ENCODE measurements around the gene SYCP2L. TPM values are rescaled to one million over a fixed set of nuclear protein-coding genes. Genes with fewer than 3 reads are reported as not detected.
"Not testable (repeated sequence)": the region's sequence is repeated elsewhere in the genome, so short reads cannot be mapped to it uniquely, and the experiment has no call there.

SYCP2L gene
- total RNA-seq, 1 donor: 0.36 TPM

GRCh38 chr6:10882657-10883171 lies 4.1 kb upstream of the SYCP2L start:
- no peak overlapping the region for H2AFZ ChIP-seq (ENCODE audit: low read length)
- no peaks in the 10 kb centered on the region for H3K79me2 ChIP-seq (ENCODE audit: insufficient read depth, low read length)
- H3K36me3 ChIP-seq (ENCODE audit: insufficient read depth, low read length): no peaks in the 10 kb centered on the region
- TF ChIP-seq CTCF (IDR thresholded peaks at IDR 0.05; ENCODE audit: extremely low read depth, low read depth, low read length): no peak
- peaks cover 66% of the 10 kb centered on the region for H3K27me3 ChIP-seq (ENCODE audit: insufficient read depth, low read length)
- H3K27ac ChIP-seq (ENCODE audit: low read depth, low read length): no peak overlapping the region
- no peak overlapping the region for H3K4me2 ChIP-seq (ENCODE audit: insufficient read depth, low read length)
- DNase-seq (ENCODE audit: insufficient read length, low spot score, missing footprints): peak; percentile 31
- no peaks in the 10 kb centered on the region for H4K20me1 ChIP-seq (ENCODE audit: insufficient read depth, low read length)
- no peaks in the 10 kb centered on the region for H3K9me3 ChIP-seq (ENCODE audit: low read depth, low read length)
- H3K4me3 ChIP-seq (ENCODE audit: insufficient read depth, low read length): no peak overlapping the region
- no peaks in the 10 kb centered on the region for H3K4me1 ChIP-seq (ENCODE audit: insufficient read depth, low read length)

- Histone ChIP-seq H3K27me3 (ENCODE audit: insufficient read depth, low read length) (peaks cover 66% of the 10 kb centered on the region), H3K27ac (ENCODE audit: low read depth, low read length) (no peak overlapping the region), H3K4me3 (ENCODE audit: insufficient read depth, low read length) (no peak overlapping the region), H3K79me2 (ENCODE audit: insufficient read depth, low read length) (no peaks in the 10 kb centered on the region), H3K4me2 (ENCODE audit: insufficient read depth, low read length) (no peak overlapping the region), H3K9me3 (ENCODE audit: low read depth, low read length) (no peaks in the 10 kb centered on the region), H2AFZ (ENCODE audit: low read length) (no peak overlapping the region), H3K36me3 (ENCODE audit: insufficient read depth, low read length) (no peaks in the 10 kb centered on the region), H3K4me1 (ENCODE audit: insufficient read depth, low read length) (no peaks in the 10 kb centered on the region), H4K20me1 (ENCODE audit: insufficient read depth, low read length) (no peaks in the 10 kb centered on the region)
- no peak for TF ChIP-seq CTCF (IDR thresholded peaks at IDR 0.05; ENCODE audit: extremely low read depth, low read depth, low read length)
- DNase-seq (ENCODE audit: insufficient read length, low spot score, missing footprints): peak; percentile 58
Observed at GRCh38 chr6:10883312-10884244, 3.3 kb upstream of the SYCP2L start.

DNA sequence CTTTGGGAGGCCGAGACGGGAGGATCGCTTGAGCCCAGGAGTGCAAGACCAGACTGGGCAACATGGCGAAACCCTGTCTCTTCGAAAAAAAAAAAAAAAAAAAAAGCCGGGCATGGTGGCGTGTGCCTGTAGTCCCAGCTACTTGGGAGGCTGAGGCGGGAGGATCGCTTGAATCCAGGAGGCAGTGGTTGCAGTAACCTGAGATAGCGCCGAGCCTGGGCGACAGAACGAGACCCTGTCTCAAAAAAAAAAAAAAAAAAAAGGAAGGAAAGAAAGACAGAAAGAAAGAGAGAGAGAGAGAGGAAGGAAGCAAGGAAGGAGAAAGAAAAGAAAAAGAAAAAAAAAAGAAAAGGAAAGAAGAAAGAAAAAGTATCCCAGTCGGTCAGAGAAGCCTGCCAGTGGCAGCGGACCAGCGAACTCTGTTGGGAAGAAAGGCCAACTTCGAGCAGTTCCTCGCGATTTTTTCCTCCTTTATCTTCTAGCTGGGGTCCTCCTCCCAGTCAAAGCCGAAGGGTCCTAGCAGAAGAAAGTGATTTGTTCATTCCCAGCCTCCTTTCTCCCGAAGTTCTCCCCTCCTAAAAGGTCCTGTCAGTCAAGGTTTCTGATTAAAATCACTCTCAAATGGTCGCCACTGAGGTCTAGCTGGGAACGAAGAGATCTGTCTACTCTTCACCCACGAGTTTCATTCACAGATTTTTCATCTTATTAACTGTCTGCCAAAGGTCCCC lies 2.4 kb upstream of the SYCP2L start:
- TF ChIP-seq CTCF (IDR thresholded peaks at IDR 0.05; ENCODE audit: extremely low read depth, low read depth, low read length): no peak
- no peak overlapping the region for H3K4me2 ChIP-seq (ENCODE audit: insufficient read depth, low read length)
- H3K27me3 ChIP-seq (ENCODE audit: insufficient read depth, low read length): peaks cover 66% of the 10 kb centered on the region
- peak; percentile 32 for DNase-seq (ENCODE audit: insufficient read length, low spot score, missing footprints)
- no peak overlapping the region for H3K4me3 ChIP-seq (ENCODE audit: insufficient read depth, low read length)
- no peak overlapping the region for H3K27ac ChIP-seq (ENCODE audit: low read depth, low read length)
- H3K79me2 ChIP-seq (ENCODE audit: insufficient read depth, low read length): no peaks in the 10 kb centered on the region
- no peaks in the 10 kb centered on the region for H3K4me1 ChIP-seq (ENCODE audit: insufficient read depth, low read length)
- no peaks in the 10 kb centered on the region for H4K20me1 ChIP-seq (ENCODE audit: insufficient read depth, low read length)
- H3K9me3 ChIP-seq (ENCODE audit: low read depth, low read length): no peaks in the 10 kb centered on the region
- no peak overlapping the region for H2AFZ ChIP-seq (ENCODE audit: low read length)
- no peaks in the 10 kb centered on the region for H3K36me3 ChIP-seq (ENCODE audit: insufficient read depth, low read length)

DNA sequence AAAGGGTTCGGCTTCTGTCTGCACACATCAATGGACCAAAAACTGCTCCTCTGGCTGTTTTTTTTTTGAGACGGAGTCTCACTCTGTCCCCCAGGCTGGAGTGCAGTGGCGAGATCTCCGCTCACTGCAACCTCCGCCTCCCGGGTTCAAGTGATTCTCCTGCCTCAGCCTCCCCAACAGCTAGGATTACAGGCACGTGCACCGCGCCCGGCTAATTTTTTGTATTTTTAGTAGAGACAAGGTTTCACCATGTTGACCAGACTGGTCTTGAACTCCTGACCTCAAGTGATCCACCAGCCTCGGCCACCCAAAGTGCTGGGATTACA lies 524 bp upstream of the SYCP2L start:
- not testable (repeated sequence) for H3K4me1 ChIP-seq (ENCODE audit: insufficient read depth, low read length); H4K20me1 ChIP-seq (ENCODE audit: insufficient read depth, low read length); DNase-seq (ENCODE audit: insufficient read length, low spot score, missing footprints); H2AFZ ChIP-seq (ENCODE audit: low read length); H3K9me3 ChIP-seq (ENCODE audit: low read depth, low read length); H3K27ac ChIP-seq (ENCODE audit: low read depth, low read length); H3K79me2 ChIP-seq (ENCODE audit: insufficient read depth, low read length); H3K4me3 ChIP-seq (ENCODE audit: insufficient read depth, low read length); H3K36me3 ChIP-seq (ENCODE audit: insufficient read depth, low read length)
- Histone ChIP-seq H3K4me2 (ENCODE audit: insufficient read depth, low read length) (peak overlapping the region; percentile 33), H3K27me3 (ENCODE audit: insufficient read depth, low read length) (peaks cover 57% of the 10 kb centered on the region)
